Dendritic cell treated with granulocyte-macrophage colony-stimulating factor and Interleukin-4, amounts not matched to agents 40 ng/mL and 50 ng/mL, for 4 days (primary cell): ENCODE data around the gene NDRG2.

Experiments
- H3K27ac Mint-ChIP-seq: one replicate; pipeline ENCODE4 v1.8.0; 2022; ENCODE audit warnings: mild to moderate bottlenecking, mixed read lengths
- H3K27me3 Mint-ChIP-seq: one replicate; pipeline ENCODE4 v1.8.0; 2022; ENCODE audit warnings: mild to moderate bottlenecking, mixed read lengths
- H3K36me3 Mint-ChIP-seq: one replicate; pipeline ENCODE4 v1.8.0; 2022; ENCODE audit warnings: low read depth, mixed read lengths
- H3K4me1 Mint-ChIP-seq: one replicate; pipeline ENCODE4 v1.8.0; 2022; ENCODE audit warnings: low read depth, mixed read lengths
- H3K4me3 Mint-ChIP-seq: one replicate; pipeline ENCODE4 v1.8.0; 2022; ENCODE audit warnings: mild to moderate bottlenecking, moderate library complexity, mixed read lengths
- H3K9me3 Mint-ChIP-seq: one replicate; pipeline ENCODE4 v1.8.0; 2022; ENCODE audit warnings: mixed read lengths
- intact Hi-C: fragments of 100-400 bp; cut with micrococcal nuclease; formaldehyde crosslinking; loops from one replicate; pipeline ENCODE4 v1.15.0; 2022

The NDRG2 gene

GRCh38 chr14:21024585-21025370 is at the start of gene NDRG2:
TSS of gene NDRG2 (minus strand) at chr14:21025061. CDS start at chr14:21023315, 1,746 bp downstream.
- Mint-ChIP-seq H3K27ac (peak within 1 kb of the TSS; percentile 59), H3K9me3 (no peaks in the 10 kb centered on the region), H3K27me3 (peaks cover 38% of the 10 kb centered on the region), H3K4me1 (peaks cover 61% of the 10 kb centered on the region), H3K36me3 (no peaks in the 10 kb centered on the region), H3K4me3 (peak within 1 kb of the TSS; percentile 66)
- intact Hi-C loops: no loop called here

DNA sequence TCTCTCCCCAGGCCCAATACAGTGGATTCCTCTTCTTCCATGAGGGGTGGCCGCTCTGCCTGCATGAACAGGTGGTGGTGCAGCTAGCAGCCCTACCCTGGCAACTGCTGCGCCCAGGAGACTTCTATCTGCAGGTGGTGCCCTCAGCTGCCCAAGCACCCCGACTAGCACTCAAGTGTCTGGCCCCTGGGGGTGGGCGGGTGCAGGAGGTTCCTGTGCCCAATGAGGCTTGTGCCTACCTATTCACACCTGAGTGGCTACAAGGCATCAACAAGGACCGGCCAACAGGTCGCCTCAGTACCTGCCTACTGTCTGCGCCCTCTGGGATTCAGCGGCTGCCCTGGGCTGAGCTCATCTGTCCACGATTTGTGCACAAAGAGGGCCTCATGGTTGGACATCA is 49.1 kb upstream of the NDRG2 start:
- H3K36me3 Mint-ChIP-seq: peaks cover 91% of the 10 kb centered on the region
- intact Hi-C loops: no loop called here
- H3K9me3 Mint-ChIP-seq: no peaks in the 10 kb centered on the region
- H3K27me3 Mint-ChIP-seq: peaks cover 6% of the 10 kb centered on the region
- H3K4me1 Mint-ChIP-seq: peaks cover 70% of the 10 kb centered on the region
- no peak overlapping the region for H3K4me3 Mint-ChIP-seq
- H3K27ac Mint-ChIP-seq: peak overlapping the region; percentile 93

DNA sequence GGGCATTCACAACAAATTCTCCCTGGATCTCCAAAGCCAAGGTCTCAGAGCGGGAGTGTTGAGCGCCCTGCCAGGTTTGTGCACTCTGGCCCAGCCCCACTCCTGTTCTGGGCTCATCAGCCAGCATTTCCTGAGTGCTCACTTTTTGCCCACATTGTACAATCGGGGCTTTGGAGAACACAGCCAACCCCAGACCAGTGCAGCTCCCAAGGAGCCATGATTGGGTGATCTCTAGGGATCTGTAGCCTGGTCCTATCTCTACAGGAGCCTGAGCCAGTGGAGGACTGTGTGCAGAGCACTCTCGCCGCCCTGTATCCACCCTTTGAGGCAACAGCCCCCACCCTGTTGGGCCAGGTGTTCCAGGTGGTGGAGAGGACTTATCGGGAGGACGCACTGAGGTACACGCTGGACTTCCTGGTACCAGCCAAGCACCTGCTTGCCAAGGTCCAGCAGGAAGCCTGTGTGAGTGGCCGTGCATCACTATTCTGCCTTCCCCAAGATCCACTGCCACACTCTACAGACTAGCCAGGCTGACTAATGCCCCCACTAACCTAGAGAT is 48.0 kb upstream of the NDRG2 start:
- Mint-ChIP-seq H3K9me3 (no peaks in the 10 kb centered on the region), H3K27me3 (peaks cover 11% of the 10 kb centered on the region), H3K27ac (peak overlapping the region; percentile 93), H3K4me3 (peak overlapping the region; percentile 93), H3K4me1 (peaks cover 76% of the 10 kb centered on the region), H3K36me3 (peaks cover 80% of the 10 kb centered on the region)
- intact Hi-C loops: no loop called here

DNA sequence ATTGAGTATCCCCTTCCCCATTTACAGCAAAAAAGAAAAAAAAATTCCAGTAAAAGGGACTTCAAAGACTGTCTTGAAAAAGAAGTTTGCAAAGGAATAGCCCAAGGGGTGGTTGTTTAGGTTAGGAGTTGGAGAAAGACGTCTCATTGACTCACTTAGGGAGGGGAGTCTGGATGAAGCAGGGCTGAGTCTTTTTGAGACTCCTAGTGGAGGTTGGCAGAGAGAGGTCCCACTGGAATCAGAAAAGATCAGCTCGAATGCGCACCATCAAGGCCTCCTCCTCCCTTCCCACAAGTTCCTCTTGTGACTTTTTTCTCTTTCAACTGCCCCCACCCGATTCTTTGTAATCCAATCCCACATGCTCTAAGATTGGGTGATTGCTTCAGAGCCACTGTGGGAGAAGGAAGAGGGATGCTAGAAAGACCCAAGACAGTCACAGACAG is 47.2 kb upstream of the NDRG2 start:
- Mint-ChIP-seq H3K9me3 (no peaks in the 10 kb centered on the region), H3K27ac (peak overlapping the region; percentile 93), H3K4me3 (peak overlapping the region; percentile 93), H3K36me3 (peaks cover 72% of the 10 kb centered on the region), H3K27me3 (peaks cover 11% of the 10 kb centered on the region), H3K4me1 (peaks cover 71% of the 10 kb centered on the region)
- intact Hi-C loops: no loop called here

- Mint-ChIP-seq H3K27ac (peak overlapping the region; percentile 93), H3K36me3 (peaks cover 69% of the 10 kb centered on the region), H3K27me3 (peaks cover 12% of the 10 kb centered on the region), H3K4me1 (peaks cover 67% of the 10 kb centered on the region), H3K4me3 (peak overlapping the region; percentile 93), H3K9me3 (no peaks in the 10 kb centered on the region)
- intact Hi-C loops: loop anchor here (1.0 kb wide), 2 partner anchors 16 to 33 kb away; no protein-coding TSS in a partner anchor
Measured at GRCh38 chr14:21071225-21072030, 46.6 kb upstream of the NDRG2 start.

DNA sequence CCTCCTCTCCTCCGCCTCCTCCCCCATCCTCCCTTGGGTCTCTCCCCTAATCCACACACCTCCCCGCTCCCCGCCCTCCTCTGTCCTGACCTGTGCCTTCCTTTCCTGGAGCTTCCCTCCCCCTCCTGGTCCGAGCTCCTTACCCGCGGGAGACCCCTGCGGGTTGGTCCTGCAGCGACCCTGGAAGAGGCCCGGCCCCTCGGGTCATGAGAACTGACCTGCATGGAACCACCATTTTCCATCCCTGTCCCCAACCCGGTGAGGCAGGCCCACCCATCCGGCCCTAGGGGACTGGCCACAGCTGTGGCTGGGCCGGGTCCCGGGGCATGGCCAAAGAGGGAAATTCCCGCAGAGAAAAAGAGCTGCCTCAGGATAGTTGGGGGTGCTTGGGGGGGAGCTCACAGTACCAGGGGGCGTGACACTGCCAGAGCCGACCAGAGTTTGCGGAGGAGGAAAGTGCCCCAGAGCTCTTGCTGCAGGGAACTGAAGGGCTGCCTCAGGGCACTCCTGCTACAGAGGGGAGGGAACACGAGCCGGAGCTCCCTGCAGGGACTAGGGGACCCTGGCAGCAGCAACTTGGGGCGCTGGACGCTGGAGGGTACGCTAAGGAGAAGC is 45.9 kb upstream of the NDRG2 start:
- Mint-ChIP-seq H3K27ac (peak overlapping the region; percentile 93), H3K36me3 (peaks cover 69% of the 10 kb centered on the region), H3K4me1 (peaks cover 59% of the 10 kb centered on the region), H3K9me3 (no peaks in the 10 kb centered on the region), H3K27me3 (peaks cover 18% of the 10 kb centered on the region), H3K4me3 (peak overlapping the region; percentile 93)
- intact Hi-C loops: loop anchor here (1.0 kb wide), 2 partner anchors 17 to 34 kb away; no protein-coding TSS in a partner anchor

DNA sequence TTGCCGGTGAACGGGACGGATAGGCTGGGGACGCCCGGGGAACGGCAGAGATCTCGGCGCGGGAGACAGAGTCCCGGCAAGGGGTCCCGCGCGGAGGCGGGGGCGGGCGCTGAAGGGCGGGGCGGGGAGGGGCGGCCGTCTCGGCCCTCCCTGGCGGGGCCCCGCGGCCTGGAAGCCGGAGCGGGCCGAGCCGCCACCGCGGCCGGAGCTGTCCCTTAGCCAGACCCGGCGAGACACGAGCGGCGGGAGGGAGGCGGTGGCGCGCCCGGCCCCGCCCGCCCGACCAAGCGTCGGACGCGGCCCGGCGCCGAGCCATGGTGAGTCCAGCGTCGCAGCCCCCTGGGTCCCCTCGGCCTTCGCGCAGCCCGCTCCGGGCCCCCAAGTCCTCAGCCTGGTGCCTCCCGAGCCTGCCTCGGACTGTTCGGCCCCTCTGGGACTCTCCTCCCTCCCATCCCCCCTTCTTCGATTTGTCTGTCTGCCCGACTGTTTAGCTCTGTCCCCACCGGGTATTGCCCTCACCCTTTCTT is 45.3 kb upstream of the NDRG2 start, which contains the start of gene ARHGEF40:
TSS of gene ARHGEF40 (plus strand) at position 222 of the 527 bp plus-strand sequence. CDS start at position 315, 93 bp downstream.
- Mint-ChIP-seq H3K27me3 (peaks cover 23% of the 10 kb centered on the region), H3K27ac (peak within 1 kb of the TSS; percentile 93), H3K4me1 (peaks cover 54% of the 10 kb centered on the region), H3K9me3 (no peaks in the 10 kb centered on the region), H3K4me3 (peak within 1 kb of the TSS; percentile 93), H3K36me3 (peaks cover 63% of the 10 kb centered on the region)
- intact Hi-C loops: no loop called here

DNA sequence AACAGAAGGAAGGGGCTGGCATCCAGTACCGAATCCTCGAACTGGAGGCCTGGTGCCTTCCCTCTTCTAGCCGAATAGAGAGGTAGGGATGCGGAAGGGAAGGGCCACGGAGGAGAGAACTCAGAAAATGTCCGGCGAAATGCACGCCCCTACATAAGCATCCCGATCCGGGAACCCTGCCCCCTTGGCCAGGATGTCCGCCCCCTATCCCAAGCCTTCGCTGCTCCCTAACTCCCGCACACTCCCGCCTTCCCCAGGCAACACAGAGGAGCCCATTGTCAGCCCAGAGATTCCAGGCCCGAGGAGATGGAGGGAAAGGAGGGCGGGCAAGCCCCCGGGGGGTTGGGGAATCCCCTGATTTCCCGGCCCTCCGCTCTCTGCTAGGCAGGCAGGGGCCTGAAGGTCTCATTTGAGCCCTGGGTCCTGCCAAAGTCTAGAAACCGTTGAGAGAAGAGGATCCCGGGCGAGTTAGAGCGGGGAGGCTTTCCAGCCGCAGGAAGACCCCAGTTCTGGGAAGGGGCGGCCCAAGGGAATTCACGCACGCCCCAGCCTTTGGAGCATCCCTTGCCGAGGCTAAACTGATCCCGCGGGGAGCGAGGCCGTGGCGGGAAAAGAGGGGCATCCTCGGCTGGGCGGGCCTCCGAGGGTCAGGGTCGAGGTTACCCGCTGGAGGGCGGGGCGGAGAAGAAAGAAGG is 44.7 kb upstream of the NDRG2 start:
- Mint-ChIP-seq H3K4me1 (peaks cover 48% of the 10 kb centered on the region), H3K27me3 (peaks cover 28% of the 10 kb centered on the region), H3K36me3 (peaks cover 57% of the 10 kb centered on the region), H3K27ac (peak overlapping the region; percentile 93), H3K9me3 (no peaks in the 10 kb centered on the region), H3K4me3 (peak overlapping the region; percentile 86)
- intact Hi-C loops: no loop called here

- Mint-ChIP-seq H3K27me3 (peaks cover 28% of the 10 kb centered on the region), H3K9me3 (no peaks in the 10 kb centered on the region), H3K4me1 (peaks cover 44% of the 10 kb centered on the region), H3K36me3 (peaks cover 49% of the 10 kb centered on the region), H3K27ac (peak overlapping the region; percentile 93), H3K4me3 (peak overlapping the region; percentile 86)
- intact Hi-C loops: loop anchor here (1.0 kb wide), 1 partner anchor 24 kb away; no protein-coding TSS in a partner anchor
Measured at GRCh38 chr14:21068521-21069387, 43.9 kb upstream of the NDRG2 start.

GRCh38 chr14:21066882-21067502 is 42.1 kb upstream of the NDRG2 start:
- Mint-ChIP-seq H3K4me3 (no peak overlapping the region), H3K27me3 (peaks cover 38% of the 10 kb centered on the region), H3K36me3 (peaks cover 33% of the 10 kb centered on the region), H3K27ac (no peak overlapping the region), H3K4me1 (peaks cover 26% of the 10 kb centered on the region), H3K9me3 (no peaks in the 10 kb centered on the region)
- intact Hi-C loops: no loop called here

DNA sequence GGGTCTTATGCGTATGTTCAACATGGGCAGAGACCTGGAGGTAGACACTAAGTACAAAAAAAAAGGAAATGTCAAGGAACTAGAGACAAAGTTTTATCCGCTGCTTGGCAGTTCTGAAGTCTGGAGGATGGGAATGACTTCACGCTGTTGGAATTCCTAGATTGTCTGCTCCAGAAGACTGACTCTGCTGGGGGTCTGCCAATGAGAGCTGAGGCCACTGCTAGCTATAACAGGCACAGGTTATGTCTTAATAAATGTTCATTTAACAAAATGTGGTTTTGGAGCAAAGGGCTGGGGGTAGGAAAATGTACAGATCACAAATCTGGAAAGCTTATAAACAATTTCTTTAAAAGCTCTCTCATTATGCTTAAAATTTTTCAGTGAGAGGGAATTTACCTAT is 38.6 kb upstream of the NDRG2 start:
- H3K27me3 Mint-ChIP-seq: peaks cover 37% of the 10 kb centered on the region

GRCh38 chr14:21061347-21061668 is 36.4 kb upstream of the NDRG2 start:
- no peak overlapping the region for H3K4me3 Mint-ChIP-seq
- peaks cover 6% of the 10 kb centered on the region for H3K36me3 Mint-ChIP-seq
- H3K27me3 Mint-ChIP-seq: peaks cover 37% of the 10 kb centered on the region
- intact Hi-C loops: no loop called here
- no peaks in the 10 kb centered on the region for H3K9me3 Mint-ChIP-seq
- no peaks in the 10 kb centered on the region for H3K4me1 Mint-ChIP-seq
- no peak overlapping the region for H3K27ac Mint-ChIP-seq

More for the DNA sequence above, 38.6 kb upstream of the NDRG2 start:
- intact Hi-C loops: no loop called here
- H3K4me1 Mint-ChIP-seq: peaks cover 1% of the 10 kb centered on the region
- H3K4me3 Mint-ChIP-seq: no peak overlapping the region
- no peak overlapping the region for H3K27ac Mint-ChIP-seq
- H3K9me3 Mint-ChIP-seq: no peaks in the 10 kb centered on the region
- peaks cover 10% of the 10 kb centered on the region for H3K36me3 Mint-ChIP-seq
